Loucy (cell line): ENCODE results near the gene YIPF1.

ENCODE experiments used
- EZH2phosphoT487 ChIP-seq: fragments of 200-600 bp; IDR thresholded peaks from 2 replicates; pipeline ENCODE4 v1.6.1; 2018; ENCODE audit warnings: antibody characterized with exemption, mild to moderate bottlenecking, moderate library complexity, borderline replicate concordance
- TF ChIP-seq, protein P1 (sequence below): fragments of 200-600 bp; sonication (generic); conservative IDR thresholded peaks from 2 replicates; pipeline ENCODE4 v1.5.1; 2014; ENCODE audit warnings: mild to moderate bottlenecking, antibody characterized with exemption, low read length

- TF ChIP-seq, protein P1, sequence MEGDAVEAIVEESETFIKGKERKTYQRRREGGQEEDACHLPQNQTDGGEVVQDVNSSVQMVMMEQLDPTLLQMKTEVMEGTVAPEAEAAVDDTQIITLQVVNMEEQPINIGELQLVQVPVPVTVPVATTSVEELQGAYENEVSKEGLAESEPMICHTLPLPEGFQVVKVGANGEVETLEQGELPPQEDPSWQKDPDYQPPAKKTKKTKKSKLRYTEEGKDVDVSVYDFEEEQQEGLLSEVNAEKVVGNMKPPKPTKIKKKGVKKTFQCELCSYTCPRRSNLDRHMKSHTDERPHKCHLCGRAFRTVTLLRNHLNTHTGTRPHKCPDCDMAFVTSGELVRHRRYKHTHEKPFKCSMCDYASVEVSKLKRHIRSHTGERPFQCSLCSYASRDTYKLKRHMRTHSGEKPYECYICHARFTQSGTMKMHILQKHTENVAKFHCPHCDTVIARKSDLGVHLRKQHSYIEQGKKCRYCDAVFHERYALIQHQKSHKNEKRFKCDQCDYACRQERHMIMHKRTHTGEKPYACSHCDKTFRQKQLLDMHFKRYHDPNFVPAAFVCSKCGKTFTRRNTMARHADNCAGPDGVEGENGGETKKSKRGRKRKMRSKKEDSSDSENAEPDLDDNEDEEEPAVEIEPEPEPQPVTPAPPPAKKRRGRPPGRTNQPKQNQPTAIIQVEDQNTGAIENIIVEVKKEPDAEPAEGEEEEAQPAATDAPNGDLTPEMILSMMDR, result no peak
- TF ChIP-seq EZH2phosphoT487, result no peak
Measured at GRCh38 chr1:53919675-53920066, 30.1 kb upstream of the YIPF1 start.
